Measurements from ENCODE around the gene TYROBP. TPM values are rescaled to one million over a fixed set of nuclear protein-coding genes. Genes with fewer than 3 reads are reported as not detected.
"Not testable (repeated sequence)": the region's sequence is repeated elsewhere in the genome, so short reads cannot be mapped to it uniquely, and the experiment has no call there.

TYROBP gene
- total and polyA plus RNA-seq, 4 donors: 17.0 to 1,276 (median 417) TPM

- H3K27me3 ChIP-seq (ENCODE audit: control insufficient read depth in 3 of 3, insufficient read depth in 3 of 3, low read length in 2 of 3): no peaks in the 10 kb centered on the region
- peaks cover 0 to 23% (median 4%) of the 10 kb centered on the region in 4 donors for H3K36me3 ChIP-seq (ENCODE audit: control insufficient read depth in 4 of 4, insufficient read depth in 4 of 4, low read length in 4 of 4)
- TF ChIP-seq CTCF (IDR thresholded peaks at IDR 0.05; ENCODE audit: control extremely low read depth, extremely low read depth): no peak
- no peak overlapping the region for H3K9ac ChIP-seq (ENCODE audit: insufficient read depth in 1 of 2, low read length in 2 of 2)
- no peak overlapping the region for H3K4me3 ChIP-seq
- WGBS, 2 donors: 96 to 98% methylated on average over 13 of the region's 13 CpGs
- H3K4me1 ChIP-seq (ENCODE audit: control insufficient read depth in 5 of 5, insufficient read depth in 5 of 5, low read length in 5 of 5): peaks cover 0 to 12% (median 0%) of the 10 kb centered on the region in 5 donors
- ATAC-seq (ENCODE audit: insufficient read depth, low FRiP score): no peak
- H3K9me3 ChIP-seq (ENCODE audit: control insufficient read depth in 4 of 4, insufficient read depth in 3 of 4, low read length in 3 of 4): no peaks in the 10 kb centered on the region
- DNase-seq: no peak
- H3K27ac ChIP-seq (ENCODE audit: low read depth in 1 of 2, low read length in 1 of 2): no peak overlapping the region
These were observed 11.5 kb downstream of the TYROBP start for GRCh38 chr19:35896643-35897040.

- WGBS, 2 donors: 92 to 95% methylated on average over 21 of the region's 21 CpGs
- Histone ChIP-seq H3K4me1 (ENCODE audit: control insufficient read depth in 5 of 5, insufficient read depth in 5 of 5, low read length in 5 of 5) (peaks cover 0 to 12% (median 0%) of the 10 kb centered on the region in 5 donors), H3K27ac (ENCODE audit: low read depth in 1 of 2, low read length in 1 of 2) (no peak overlapping the region), H3K9ac (ENCODE audit: insufficient read depth in 1 of 2, low read length in 2 of 2) (no peak overlapping the region), H3K4me3 (no peak overlapping the region), H3K36me3 (ENCODE audit: control insufficient read depth in 4 of 4, insufficient read depth in 4 of 4, low read length in 4 of 4) (peaks cover 0 to 23% (median 4%) of the 10 kb centered on the region in 4 donors), H3K27me3 (ENCODE audit: control insufficient read depth in 3 of 3, insufficient read depth in 3 of 3, low read length in 2 of 3) (no peaks in the 10 kb centered on the region), H3K9me3 (ENCODE audit: control insufficient read depth in 4 of 4, insufficient read depth in 3 of 4, low read length in 3 of 4) (no peaks in the 10 kb centered on the region)
- no peak for TF ChIP-seq CTCF (IDR thresholded peaks at IDR 0.05; ENCODE audit: control extremely low read depth, extremely low read depth)
- DNase-seq (no peak), ATAC-seq (ENCODE audit: insufficient read depth, low FRiP score) (no peak)
These were observed 12.0 kb downstream of the TYROBP start for GRCh38 chr19:35895911-35896642.

GRCh38 chr19:35894342-35894741 is 13.8 kb downstream of the TYROBP start:
- WGBS, 2 donors: 98 to 100% methylated on average over 2 of the region's 2 CpGs
- DNase-seq (no peak), ATAC-seq (ENCODE audit: insufficient read depth, low FRiP score) (no peak)
- H3K27me3 ChIP-seq (ENCODE audit: control insufficient read depth in 3 of 3, insufficient read depth in 3 of 3, low read length in 2 of 3): no peaks in the 10 kb centered on the region
- no peaks in the 10 kb centered on the region for H3K9me3 ChIP-seq (ENCODE audit: control insufficient read depth in 4 of 4, insufficient read depth in 3 of 4, low read length in 3 of 4)
- H3K4me3 ChIP-seq: no peak overlapping the region
- peaks cover 0 to 9% (median 0%) of the 10 kb centered on the region in 5 donors for H3K4me1 ChIP-seq (ENCODE audit: control insufficient read depth in 5 of 5, insufficient read depth in 5 of 5, low read length in 5 of 5)
- TF ChIP-seq CTCF (IDR thresholded peaks at IDR 0.05; ENCODE audit: control extremely low read depth, extremely low read depth): no peak
- H3K9ac ChIP-seq (ENCODE audit: insufficient read depth in 1 of 2, low read length in 2 of 2): no peak overlapping the region
- peaks cover 0 to 34% (median 7%) of the 10 kb centered on the region in 4 donors for H3K36me3 ChIP-seq (ENCODE audit: control insufficient read depth in 4 of 4, insufficient read depth in 4 of 4, low read length in 4 of 4)
- no peak overlapping the region for H3K27ac ChIP-seq (ENCODE audit: low read depth in 1 of 2, low read length in 1 of 2)

GRCh38 chr19:35891819-35892218 is 16.3 kb downstream of the TYROBP start:
- WGBS, 2 donors: 95 to 96% methylated on average over 3 of the region's 3 CpGs
- not testable (repeated sequence) for H3K4me1 ChIP-seq (ENCODE audit: control insufficient read depth in 5 of 5, insufficient read depth in 5 of 5, low read length in 5 of 5); H3K27me3 ChIP-seq (ENCODE audit: control insufficient read depth in 3 of 3, insufficient read depth in 3 of 3, low read length in 2 of 3); ATAC-seq (ENCODE audit: insufficient read depth, low FRiP score); H3K9ac ChIP-seq (ENCODE audit: insufficient read depth in 1 of 2, low read length in 2 of 2); DNase-seq; H3K27ac ChIP-seq (ENCODE audit: low read depth in 1 of 2, low read length in 1 of 2); H3K9me3 ChIP-seq (ENCODE audit: control insufficient read depth in 4 of 4, insufficient read depth in 3 of 4, low read length in 3 of 4); H3K4me3 ChIP-seq
- H3K36me3 ChIP-seq (ENCODE audit: control insufficient read depth in 4 of 4, insufficient read depth in 4 of 4, low read length in 4 of 4): peaks cover 0 to 43% (median 10%) of the 10 kb centered on the region in 4 donors
